Peyer's patch (tissue), 4 donors: ENCODE measurements around the gene WNK4.

Experiments
- POLR2A ChIP-seq, 2 donors: fragments of 450-650 bp; IDR thresholded peaks; one replicate each; pipeline ENCODE4 v1.5.1; 2017; ENCODE audit warnings: antibody characterized with exemption in 2 of 2, mild to moderate bottlenecking in 2 of 2, moderate library complexity in 2 of 2
- TF ChIP-seq, protein P1 (sequence below), 6 experiments: fragments of 450-650 bp in 4 of 6; fragments of 200-600 bp in 2 of 6; sonication (generic) in 1 of 6; IDR thresholded peaks; one replicate each; pipeline ENCODE4 v1.5.1; 2017 to 2019; ENCODE audit warnings: antibody characterized with exemption in 6 of 6, mild to moderate bottlenecking in 3 of 6, moderate library complexity in 1 of 6

DNA sequence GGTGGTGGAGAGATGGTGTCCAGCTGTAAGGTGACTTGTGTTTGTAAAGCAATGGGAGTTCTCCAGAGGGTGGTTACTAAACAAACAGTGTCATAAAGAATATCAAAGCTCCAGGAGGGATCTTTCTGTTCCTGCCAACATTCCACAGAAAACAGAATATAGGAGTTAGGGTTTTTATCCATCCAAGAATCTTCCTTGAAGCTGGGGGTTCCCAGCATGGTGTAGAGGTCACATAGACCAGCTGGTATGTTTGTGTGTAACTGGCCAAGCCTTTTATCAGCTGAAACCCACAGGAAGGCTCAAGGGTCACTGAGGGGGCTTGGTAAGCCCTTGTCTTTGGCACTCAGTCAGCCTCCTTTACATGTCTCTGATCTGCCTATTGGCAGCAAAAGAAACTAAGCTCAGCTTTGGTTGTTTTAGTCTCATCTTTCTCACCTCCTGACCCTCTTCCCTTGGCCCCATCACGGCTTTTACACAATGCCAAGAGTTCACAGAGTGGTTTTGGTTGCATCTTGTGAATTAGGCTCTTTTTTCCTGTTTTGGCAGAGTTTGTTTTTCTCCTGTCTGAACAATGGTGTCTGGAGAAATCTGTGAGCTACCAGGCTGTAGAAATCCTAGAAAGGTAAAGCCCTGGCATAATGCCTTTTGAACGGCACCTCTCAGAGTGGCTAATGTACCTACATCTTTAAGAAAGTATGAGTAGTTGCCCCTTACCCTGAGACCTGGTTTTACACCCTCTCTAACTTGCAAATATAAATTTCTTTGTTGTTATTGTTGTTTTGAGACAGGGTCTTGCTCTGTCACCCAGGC is 22.9 kb downstream of the WNK4 start:
- no peak for TF ChIP-seq POLR2A (IDR thresholded peaks at IDR 0.05)
- TF ChIP-seq, protein P1, sequence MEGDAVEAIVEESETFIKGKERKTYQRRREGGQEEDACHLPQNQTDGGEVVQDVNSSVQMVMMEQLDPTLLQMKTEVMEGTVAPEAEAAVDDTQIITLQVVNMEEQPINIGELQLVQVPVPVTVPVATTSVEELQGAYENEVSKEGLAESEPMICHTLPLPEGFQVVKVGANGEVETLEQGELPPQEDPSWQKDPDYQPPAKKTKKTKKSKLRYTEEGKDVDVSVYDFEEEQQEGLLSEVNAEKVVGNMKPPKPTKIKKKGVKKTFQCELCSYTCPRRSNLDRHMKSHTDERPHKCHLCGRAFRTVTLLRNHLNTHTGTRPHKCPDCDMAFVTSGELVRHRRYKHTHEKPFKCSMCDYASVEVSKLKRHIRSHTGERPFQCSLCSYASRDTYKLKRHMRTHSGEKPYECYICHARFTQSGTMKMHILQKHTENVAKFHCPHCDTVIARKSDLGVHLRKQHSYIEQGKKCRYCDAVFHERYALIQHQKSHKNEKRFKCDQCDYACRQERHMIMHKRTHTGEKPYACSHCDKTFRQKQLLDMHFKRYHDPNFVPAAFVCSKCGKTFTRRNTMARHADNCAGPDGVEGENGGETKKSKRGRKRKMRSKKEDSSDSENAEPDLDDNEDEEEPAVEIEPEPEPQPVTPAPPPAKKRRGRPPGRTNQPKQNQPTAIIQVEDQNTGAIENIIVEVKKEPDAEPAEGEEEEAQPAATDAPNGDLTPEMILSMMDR (IDR thresholded peaks at IDR 0.05) = no peak
